ENCODE data around the gene LRRC3. TPM values are rescaled to one million over a fixed set of nuclear protein-coding genes. Genes with fewer than 3 reads are reported as not detected.

The LRRC3 gene
- total RNA-seq, 1 donor from 2014 or later, result 9.1 TPM

- no peak overlapping the region for H3K27ac Mint-ChIP-seq (ENCODE audit: unreplicated experiment)
- peaks cover 1% of the 10 kb centered on the region for H3K27me3 Mint-ChIP-seq (ENCODE audit: unreplicated experiment)
- H3K4me1 Mint-ChIP-seq (ENCODE audit: unreplicated experiment), result no peaks in the 10 kb centered on the region
- DNase-seq (ENCODE audit: low spot score), result no peak
- TF ChIP-seq CTCF (IDR thresholded peaks at IDR 0.05; ENCODE audit: unreplicated experiment), result no peak
- H3K36me3 Mint-ChIP-seq (ENCODE audit: low read depth, unreplicated experiment), result peaks cover 8% of the 10 kb centered on the region
- peaks cover 5% of the 10 kb centered on the region for H3K9me3 Mint-ChIP-seq (ENCODE audit: unreplicated experiment)
- no peak overlapping the region for H3K4me3 Mint-ChIP-seq (ENCODE audit: unreplicated experiment)
Measured at GRCh38 chr21:44420416-44421205, 34.7 kb upstream of the LRRC3 start.

GRCh38 chr21:44421901-44422840 lies 33.1 kb upstream of the LRRC3 start:
- Mint-ChIP-seq H3K27me3 (ENCODE audit: unreplicated experiment) (peaks cover 1% of the 10 kb centered on the region), H3K4me3 (ENCODE audit: unreplicated experiment) (no peak overlapping the region), H3K27ac (ENCODE audit: unreplicated experiment) (no peak overlapping the region), H3K9me3 (ENCODE audit: unreplicated experiment) (peaks cover 5% of the 10 kb centered on the region), H3K4me1 (ENCODE audit: unreplicated experiment) (no peaks in the 10 kb centered on the region), H3K36me3 (ENCODE audit: low read depth, unreplicated experiment) (peaks cover 8% of the 10 kb centered on the region)
- DNase-seq (ENCODE audit: low spot score), result no peak
- TF ChIP-seq CTCF (IDR thresholded peaks at IDR 0.05; ENCODE audit: unreplicated experiment), result no peak

GRCh38 chr21:44423312-44423821 lies 31.9 kb upstream of the LRRC3 start:
- peaks cover 1% of the 10 kb centered on the region for H3K27me3 Mint-ChIP-seq (ENCODE audit: unreplicated experiment)
- H3K36me3 Mint-ChIP-seq (ENCODE audit: low read depth, unreplicated experiment), result peaks cover 8% of the 10 kb centered on the region
- no peak for TF ChIP-seq CTCF (IDR thresholded peaks at IDR 0.05; ENCODE audit: unreplicated experiment)
- no peak overlapping the region for H3K4me3 Mint-ChIP-seq (ENCODE audit: unreplicated experiment)
- no peaks in the 10 kb centered on the region for H3K4me1 Mint-ChIP-seq (ENCODE audit: unreplicated experiment)
- no peak overlapping the region for H3K27ac Mint-ChIP-seq (ENCODE audit: unreplicated experiment)
- H3K9me3 Mint-ChIP-seq (ENCODE audit: unreplicated experiment), result peaks cover 5% of the 10 kb centered on the region
- DNase-seq (ENCODE audit: low spot score), result peak; percentile 1

GRCh38 chr21:44423941-44424607 lies 31.2 kb upstream of the LRRC3 start:
- Mint-ChIP-seq H3K36me3 (ENCODE audit: low read depth, unreplicated experiment) (peaks cover 8% of the 10 kb centered on the region), H3K27ac (ENCODE audit: unreplicated experiment) (no peak overlapping the region), H3K27me3 (ENCODE audit: unreplicated experiment) (peaks cover 1% of the 10 kb centered on the region), H3K9me3 (ENCODE audit: unreplicated experiment) (peaks cover 5% of the 10 kb centered on the region), H3K4me3 (ENCODE audit: unreplicated experiment) (no peak overlapping the region), H3K4me1 (ENCODE audit: unreplicated experiment) (no peaks in the 10 kb centered on the region)
- no peak for TF ChIP-seq CTCF (IDR thresholded peaks at IDR 0.05; ENCODE audit: unreplicated experiment)
- no peak for DNase-seq (ENCODE audit: low spot score)
